Keratinocyte (primary cell): ENCODE measurements around the gene ZNF267.

Experiments used
- CTCF ChIP-seq, 3 experiments: IDR thresholded peaks in 1 of 3; conservative IDR thresholded peaks in 1 of 3; optimal IDR thresholded peaks in 1 of 3; 2 replicates in 2 of 3; 3 replicates in 1 of 3; pipeline versions ENCODE3 to v1.5.1; 2011; ENCODE audit warnings: low read length in 3 of 3, mild to moderate bottlenecking in 3 of 3, moderate library complexity in 2 of 3, control low read depth in 1 of 3, inconsistent platforms in 1 of 3; ENCODE audit not compliant: insufficient read depth in 2 of 3; ENCODE audit errors: extremely low read depth in 1 of 3
- EZH2 ChIP-seq: IDR thresholded peaks from one replicate; pipeline ENCODE4 v1.6.1; 2012; ENCODE audit warnings: inconsistent platforms, mild to moderate bottlenecking, low read length, moderate library complexity

- no peak for TF ChIP-seq CTCF (optimal IDR thresholded peaks at IDR 0.05 in 1 of 3, IDR thresholded peaks at IDR 0.05 in 1 of 3, conservative IDR thresholded peaks at IDR 0.05 in 1 of 3; ENCODE audit: extremely low read depth in 1 of 3, insufficient read depth in 2 of 3, low read length in 3 of 3)
- no peak for TF ChIP-seq EZH2
These were observed 15.1 kb downstream of the ZNF267 start for GRCh38 chr16:31888735-31889134.
